Neuronal stem cell (in vitro differentiated cells): ENCODE results near the gene PRCP.

Experiments
- DNase-seq: peaks from one replicate; pipeline ENCODE4 v3.0.0-alpha.2; 2013; ENCODE audit warnings: low spot score
- H2AFZ ChIP-seq: one replicate; pipeline ENCODE4 v1.6.1; 2013; ENCODE audit warnings: mild to moderate bottlenecking, low read length, inconsistent platforms
- H2AK5ac ChIP-seq: 2 replicates; pipeline ENCODE4 v1.6.1; 2013; ENCODE audit warnings: low read depth, mild to moderate bottlenecking, inconsistent platforms, low read length, moderate library complexity, mixed read lengths
- H2BK120ac ChIP-seq: 2 replicates; pipeline ENCODE4 v1.6.1; 2013; ENCODE audit warnings: low read depth, mild to moderate bottlenecking, inconsistent platforms, low read length, moderate library complexity, mixed read lengths
- H2BK12ac ChIP-seq: one replicate; pipeline ENCODE4 v1.6.1; 2013; ENCODE audit warnings: low read length, inconsistent platforms
- H2BK15ac ChIP-seq: 2 replicates; pipeline ENCODE4 v1.6.1; 2013; ENCODE audit warnings: mild to moderate bottlenecking, low read length, inconsistent platforms, mixed read lengths
- H2BK5ac ChIP-seq: one replicate; pipeline ENCODE4 v1.6.1; 2013; ENCODE audit warnings: inconsistent platforms, mild to moderate bottlenecking, low read length, moderate library complexity
- H3K14ac ChIP-seq: one replicate; pipeline ENCODE4 v1.6.1; 2013; ENCODE audit warnings: low read length, inconsistent platforms
- H3K18ac ChIP-seq: 2 replicates; pipeline ENCODE4 v1.6.1; 2013; ENCODE audit warnings: low read length, inconsistent platforms
- H3K23ac ChIP-seq: 2 replicates; pipeline ENCODE4 v1.6.1; 2013; ENCODE audit warnings: low read depth, mild to moderate bottlenecking, mixed read lengths, low read length, inconsistent platforms; ENCODE audit not compliant: poor library complexity
- H3K27ac ChIP-seq: replicated peaks from 3 replicates; pipeline ENCODE4 v1.5.1; 2013; ENCODE audit warnings: low read length, inconsistent platforms
- H3K27me3 ChIP-seq, 3 experiments: 2 replicates each; pipeline ENCODE4 v1.6.1; 2013; ENCODE audit warnings: low read length in 3 of 3, mild to moderate bottlenecking in 2 of 3, inconsistent platforms in 1 of 3, low read depth in 1 of 3, mixed read lengths in 1 of 3, moderate library complexity in 1 of 3; ENCODE audit not compliant: control insufficient read depth in 3 of 3, insufficient read depth in 3 of 3
- H3K36me3 ChIP-seq, 2 donors: replicated peaks in 1 of 2; 2 replicates each; pipeline ENCODE4 v1.6.1; 2013; ENCODE audit warnings: low read length in 2 of 2; ENCODE audit not compliant: control insufficient read depth in 2 of 2, insufficient read depth in 2 of 2
- H3K4ac ChIP-seq: 2 replicates; pipeline ENCODE4 v1.6.1; 2013; ENCODE audit warnings: inconsistent platforms, mild to moderate bottlenecking, low read length, moderate library complexity
- H3K4me1 ChIP-seq, 2 donors: 1 replicate in 1 of 2; 2 replicates in 1 of 2; pipeline ENCODE4 v1.6.1; 2013; ENCODE audit warnings: low read length in 2 of 2, low read depth in 1 of 2; ENCODE audit not compliant: control insufficient read depth in 2 of 2, insufficient read depth in 1 of 2
- H3K4me2 ChIP-seq: one replicate; pipeline ENCODE4 v1.6.1; 2013; ENCODE audit warnings: mild to moderate bottlenecking, low read length, inconsistent platforms; ENCODE audit not compliant: insufficient read depth, poor library complexity, severe bottlenecking
- H3K4me3 ChIP-seq, 2 donors: 2 replicates each; pipeline ENCODE4 v1.5.1; 2013; ENCODE audit warnings: low read length in 2 of 2, mild to moderate bottlenecking in 2 of 2, inconsistent platforms in 1 of 2, moderate library complexity in 1 of 2
- H3K79me1 ChIP-seq: one replicate; pipeline ENCODE4 v1.6.1; 2013; ENCODE audit warnings: low read depth, mild to moderate bottlenecking, inconsistent platforms, low read length, moderate library complexity
- H3K9ac ChIP-seq: one replicate; pipeline ENCODE4 v1.6.1; 2013; ENCODE audit warnings: mild to moderate bottlenecking, low read depth, low read length, inconsistent platforms; ENCODE audit not compliant: poor library complexity
- H3K9me3 ChIP-seq, 2 donors: replicated peaks in 1 of 2; 2 replicates each; pipeline versions ENCODE3 to v1.6.1; 2013; ENCODE audit warnings: low read length in 2 of 2, mild to moderate bottlenecking in 2 of 2, inconsistent platforms in 1 of 2, low read depth in 1 of 2, mixed read lengths in 1 of 2, moderate library complexity in 1 of 2; ENCODE audit not compliant: control insufficient read depth in 2 of 2, insufficient read depth in 1 of 2
- H4K8ac ChIP-seq: one replicate; pipeline ENCODE4 v1.6.1; 2013; ENCODE audit warnings: low read depth, mild to moderate bottlenecking, inconsistent platforms, low read length, moderate library complexity
- H4K91ac ChIP-seq: one replicate; pipeline ENCODE4 v1.6.1; 2013; ENCODE audit warnings: low read length, low read depth, mild to moderate bottlenecking, inconsistent platforms; ENCODE audit not compliant: poor library complexity
- WGBS, 2 donors: extraction: QIAGEN DNeasy Blood & Tissue Kit; methylation state at CpG; one replicate each; pipeline ENCODE4 v1.1.7; 2013; ENCODE audit warnings: missing lambda C conversion rate in 2 of 2, mixed read lengths in 1 of 2; ENCODE audit not compliant: insufficient read length in 2 of 2, insufficient replicate concordance in 1 of 2; ENCODE audit errors: extremely low coverage in 2 of 2; 5-methylcytosine and 5-hydroxymethylcytosine counted together

PRCP gene

DNA sequence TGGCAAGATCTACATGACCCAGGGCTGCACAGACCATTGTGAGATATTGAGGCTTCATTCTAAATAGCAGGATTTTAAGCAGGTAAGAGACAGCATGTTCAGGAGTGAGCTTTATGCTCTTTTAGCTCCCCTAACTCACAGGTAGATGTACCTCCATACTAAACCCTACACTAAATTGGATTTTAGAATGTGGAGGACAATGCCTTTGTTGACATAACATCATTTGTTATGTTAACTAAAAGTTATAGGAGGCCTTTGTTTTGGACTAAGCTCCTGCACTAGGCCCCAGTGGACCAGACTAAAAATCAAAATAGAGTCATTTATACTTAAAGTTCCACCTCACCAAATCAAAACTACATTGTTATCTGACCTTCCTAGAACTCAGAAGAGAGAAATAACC lies 8.1 kb upstream of the PRCP start:
- H2BK15ac ChIP-seq = no peak overlapping the region
- H3K9me3 ChIP-seq = peaks cover 0 to 14% of the 10 kb centered on the region in 2 donors
- no peaks in the 10 kb centered on the region for H3K4me1 ChIP-seq
- peaks cover 0 to 13% of the 10 kb centered on the region in 2 donors for H3K36me3 ChIP-seq
- no peak overlapping the region for H3K23ac ChIP-seq
- no peak overlapping the region for H3K18ac ChIP-seq
- H2BK5ac ChIP-seq = no peak overlapping the region
- H3K79me1 ChIP-seq = no peaks in the 10 kb centered on the region
- no peak overlapping the region for H3K4me2 ChIP-seq
- no peak overlapping the region for H4K8ac ChIP-seq
- H2AFZ ChIP-seq = peak overlapping the region; percentile 37
- H3K27me3 ChIP-seq = no peaks in the 10 kb centered on the region
- no peak overlapping the region for H4K91ac ChIP-seq
- no peak overlapping the region for H3K4me3 ChIP-seq
- H3K9ac ChIP-seq = no peak overlapping the region
- no peak overlapping the region for H2AK5ac ChIP-seq
- H3K4ac ChIP-seq = no peak overlapping the region
- H3K27ac ChIP-seq = no peak overlapping the region
- H2BK12ac ChIP-seq = no peak overlapping the region
- no peak overlapping the region for H3K14ac ChIP-seq
- no peak overlapping the region for H2BK120ac ChIP-seq
- DNase-seq = no peak

DNA sequence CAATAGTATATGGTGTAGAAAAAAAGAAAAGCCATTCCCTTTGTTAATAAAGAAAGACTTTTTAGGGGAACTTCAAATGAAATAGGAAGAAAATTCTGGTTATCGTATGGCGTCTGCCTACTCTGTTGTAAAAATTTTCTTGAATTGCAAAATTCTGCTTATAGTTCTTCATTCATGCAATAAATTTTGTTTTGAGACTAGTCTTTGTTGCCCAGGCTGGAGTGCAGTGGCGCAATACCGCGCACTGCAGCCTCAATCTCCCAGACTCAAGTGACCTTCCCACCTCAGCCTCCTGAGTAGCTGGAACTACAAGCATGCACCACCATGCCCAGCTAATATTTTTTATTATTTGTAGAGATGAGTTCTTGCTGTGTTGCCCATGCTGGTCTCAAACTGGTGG lies 7.1 kb upstream of the PRCP start:
- Histone ChIP-seq H2BK120ac (no peak overlapping the region), H3K79me1 (no peaks in the 10 kb centered on the region), H2BK5ac (no peak overlapping the region), H4K91ac (no peak overlapping the region), H3K14ac (no peak overlapping the region), H3K36me3 (peaks cover 0 to 8% of the 10 kb centered on the region in 2 donors), H2AFZ (no peak overlapping the region), H4K8ac (no peak overlapping the region), H3K27ac (no peak overlapping the region), H3K9ac (no peak overlapping the region), H2BK15ac (no peak overlapping the region), H3K18ac (no peak overlapping the region), H3K4me2 (no peak overlapping the region), H3K27me3 (no peaks in the 10 kb centered on the region), H3K23ac (no peak overlapping the region), H2AK5ac (no peak overlapping the region), H3K4me3 (no peak overlapping the region), H3K4me1 (peaks cover 0 to 7% of the 10 kb centered on the region in 2 donors), H3K4ac (no peak overlapping the region), H2BK12ac (no peak overlapping the region), H3K9me3 (peaks cover 0 to 13% of the 10 kb centered on the region in 2 donors)
- no CpG with 5 or more reads among the region's 5 CpGs for WGBS, 2 donors
- no peak for DNase-seq

DNA sequence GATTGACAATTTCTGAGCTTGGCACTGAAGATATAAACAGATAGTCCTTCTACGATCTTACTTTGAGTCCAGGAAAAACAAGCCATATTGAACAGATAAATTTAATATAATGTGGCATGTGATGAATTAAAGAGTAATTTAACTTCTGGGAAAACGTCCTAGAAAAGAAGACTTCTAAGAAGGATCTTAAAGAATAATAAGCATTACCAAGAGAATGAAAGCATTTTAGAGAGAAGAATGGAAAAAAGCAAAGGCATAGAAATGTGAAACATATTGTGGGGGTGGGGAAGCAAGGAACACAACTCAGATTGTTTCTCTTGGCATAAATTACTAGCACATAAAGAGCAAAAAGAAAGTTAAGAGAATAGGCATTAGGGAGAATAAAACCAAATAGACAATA lies 6.7 kb upstream of the PRCP start:
- Histone ChIP-seq H3K27ac (no peak overlapping the region), H3K4ac (no peak overlapping the region), H3K27me3 (no peaks in the 10 kb centered on the region), H4K8ac (no peak overlapping the region), H4K91ac (no peak overlapping the region), H3K4me1 (peaks cover 0 to 7% of the 10 kb centered on the region in 2 donors), H2BK5ac (no peak overlapping the region), H3K4me3 (no peak overlapping the region), H2AK5ac (no peak overlapping the region), H3K9ac (no peak overlapping the region), H2AFZ (no peak overlapping the region), H3K36me3 (peaks cover 0 to 5% of the 10 kb centered on the region in 2 donors), H3K14ac (no peak overlapping the region), H3K79me1 (no peaks in the 10 kb centered on the region), H3K18ac (no peak overlapping the region), H2BK120ac (no peak overlapping the region), H3K9me3 (peaks cover 0 to 8% of the 10 kb centered on the region in 2 donors), H3K4me2 (no peak overlapping the region), H2BK12ac (no peak overlapping the region), H2BK15ac (no peak overlapping the region), H3K23ac (no peak overlapping the region)
- no CpG with 5 or more reads among the region's 2 CpGs for WGBS, 2 donors
- no peak for DNase-seq

DNA sequence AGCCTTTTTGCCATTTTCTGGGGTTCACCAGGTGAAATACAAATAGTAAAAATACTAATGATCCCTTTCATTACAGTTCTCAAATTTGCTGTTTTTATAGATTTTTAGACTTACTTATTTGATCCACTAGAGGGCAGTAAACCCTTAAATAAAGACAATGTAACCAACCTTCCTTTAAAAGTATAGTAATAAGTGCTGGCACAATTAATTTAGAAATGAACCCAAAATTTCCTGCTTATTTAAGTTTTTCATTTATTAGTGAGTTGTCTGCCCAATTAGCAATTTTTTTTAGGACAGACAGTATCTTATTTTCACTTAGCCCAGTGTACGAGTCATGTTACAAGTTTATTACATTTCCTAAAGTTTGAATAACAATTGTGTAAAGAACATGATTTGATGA lies 6.0 kb upstream of the PRCP start:
- no peak overlapping the region for H3K9ac ChIP-seq
- H3K23ac ChIP-seq = no peak overlapping the region
- no peak overlapping the region for H4K8ac ChIP-seq
- H3K9me3 ChIP-seq = peaks cover 0 to 1% of the 10 kb centered on the region in 2 donors
- H2AK5ac ChIP-seq = no peak overlapping the region
- H3K14ac ChIP-seq = no peak overlapping the region
- no peak for DNase-seq
- no CpG with 5 or more reads among the region's 1 CpG for WGBS, 2 donors
- peaks cover 0 to 7% of the 10 kb centered on the region in 2 donors for H3K4me1 ChIP-seq
- H2BK12ac ChIP-seq = no peak overlapping the region
- no peak overlapping the region for H3K27ac ChIP-seq
- H3K79me1 ChIP-seq = no peaks in the 10 kb centered on the region
- H2AFZ ChIP-seq = no peak overlapping the region
- no peak overlapping the region for H3K18ac ChIP-seq
- no peak overlapping the region for H2BK15ac ChIP-seq
- H3K36me3 ChIP-seq = no peaks in the 10 kb centered on the region
- H3K4me3 ChIP-seq = no peak overlapping the region
- H4K91ac ChIP-seq = no peak overlapping the region
- no peaks in the 10 kb centered on the region for H3K27me3 ChIP-seq
- H3K4me2 ChIP-seq = no peak overlapping the region
- H2BK5ac ChIP-seq = no peak overlapping the region
- no peak overlapping the region for H3K4ac ChIP-seq
- no peak overlapping the region for H2BK120ac ChIP-seq
